Measurements from ENCODE around the gene PUM1. TPM values are rescaled to one million over a fixed set of nuclear protein-coding genes. Genes with fewer than 3 reads are reported as not detected.

The PUM1 gene
- total and polyA plus RNA-seq, 2 donors (not counting 3 experiments of a cell fraction or from before 2014, with no cell fraction given): 94.7 to 124 TPM

GRCh38 chr1:31064718-31065309 is 703 bp downstream of the PUM1 start:
- no peaks in the 10 kb centered on the region for H3K36me3 ChIP-seq (ENCODE audit: control insufficient read depth in 2 of 2, extremely low read depth in 1 of 2, insufficient read depth in 2 of 2, low read length in 2 of 2)
- BruUV-seq (replicated peaks): TSS peak; percentile 87
- FAIRE-seq: peak; percentile 33
- peak; percentile 68 for DNase-seq (ENCODE audit: low read depth, low spot score)
- peak overlapping the region; percentile 98 for H3K27ac ChIP-seq (ENCODE audit: insufficient read depth, low read depth, low read length)
- H3K27me3 ChIP-seq (ENCODE audit: control insufficient read depth in 2 of 2, insufficient read depth in 2 of 2, low read length in 2 of 2): no peaks in the 10 kb centered on the region
- no peaks in the 10 kb centered on the region for H3K9me1 ChIP-seq (replicated peaks; ENCODE audit: control insufficient read depth, extremely low read depth, insufficient read depth, low read length)
- ChIA-PET POLR2A (interaction anchor here (0.6 to 0.7 kb wide), 2 partner anchors 10 to 55 kb away, joined by 7 read pairs; no protein-coding TSS in a partner anchor), CTCF (interaction anchor here (1.1 kb wide), 1 partner anchor 122 kb away, joined by 3 read pairs; no protein-coding TSS in a partner anchor)
- no peaks in the 10 kb centered on the region for H3K9me3 ChIP-seq (replicated peaks; ENCODE audit: control insufficient read depth, insufficient read depth, low read length)
- peaks cover 7% of the 10 kb centered on the region for H4K20me1 ChIP-seq (replicated peaks; ENCODE audit: control insufficient read depth, extremely low read depth, insufficient read depth, low read length)
- peak overlapping the region; percentile 71 for H2AFZ ChIP-seq (ENCODE audit: low read depth, low read length)
- TF ChIP-seq GATA2 (IDR thresholded peaks at IDR 0.05; ENCODE audit: insufficient read depth, insufficient read length, low read depth, low read length) (no peak), FOS (IDR thresholded peaks at IDR 0.05; ENCODE audit: borderline replicate concordance, insufficient read depth, low read length) (no peak), MYC (IDR thresholded peaks at IDR 0.05; ENCODE audit: low read depth, low read length) (no peak), CTCF (IDR thresholded peaks at IDR 0.05; ENCODE audit: extremely low read depth in 1 of 2, insufficient read depth in 1 of 2, low read depth in 1 of 2, low read length in 2 of 2) (no peak), EZH2 (IDR thresholded peaks at IDR 0.05; ENCODE audit: borderline replicate concordance, low read depth, low read length, severe bottlenecking) (no peak), JUN (IDR thresholded peaks at IDR 0.05; ENCODE audit: borderline replicate concordance, insufficient read depth, insufficient read length, low read depth) (no peak), POLR2AphosphoS5 (IDR thresholded peaks at IDR 0.05; ENCODE audit: insufficient read depth, low read depth, low read length) (no peak), MAX (IDR thresholded peaks at IDR 0.05; ENCODE audit: insufficient read depth, insufficient read length) (no peak), POLR2A (IDR thresholded peaks at IDR 0.05; ENCODE audit: low read depth, low read length) (no peak)
- intact Hi-C loops (cut with micrococcal nuclease) (loop anchor here (2.0 kb wide), 4 partner anchors 58 to 232 kb away; partner anchors contain the start of genes SNRNP40 and ZCCHC17), dilution Hi-C loops (cut with MboI; ENCODE audit: extremely low pct_ligation_motif_present, low sequenced_read_pairs) (no loop called here)
- H3K4me3 ChIP-seq (replicated peaks in 1 of 3; ENCODE audit: insufficient read depth in 1 of 3, low read depth in 1 of 3, low read length in 3 of 3): peak overlapping the region; percentile 82 to 99 (median 97)
- H3K79me2 ChIP-seq (ENCODE audit: control insufficient read depth, insufficient read depth, low read length): peaks cover 56% of the 10 kb centered on the region
- peak overlapping the region; percentile 100 for H3K9ac ChIP-seq (replicated peaks; ENCODE audit: extremely low read depth, insufficient read depth, low read length)
- peaks cover 11% of the 10 kb centered on the region for H3K4me1 ChIP-seq (ENCODE audit: control insufficient read depth, extremely low read depth, insufficient read depth, low read length)
- H3K4me2 ChIP-seq (ENCODE audit: insufficient read depth, low read length): peak overlapping the region; percentile 99
